A673 (cell line): ENCODE measurements around the gene RIPK1. TPM values are rescaled to one million over a fixed set of nuclear protein-coding genes. Genes with fewer than 3 reads are reported as not detected.

Experiments
- BruUV-seq: library from RNA; stranded (reverse); fragments of 400-500 nt; replicated peaks from 2 replicates; lab custom pipeline; 2021; lab: Mats Ljungman, UMichigan
- CTCF ChIA-PET: fragments of 300-600 bp; sonication (Branson Sonifier 250); formaldehyde crosslinking; loops from one replicate; lab custom pipeline; 2022; ENCODE audit warnings: antibody characterized with exemption; lab: Charles Lee
- POLR2A ChIA-PET: fragments of 300-600 bp; sonication (Branson Sonifier 250); formaldehyde crosslinking; loops from one replicate; lab custom pipeline; 2022; ENCODE audit warnings: antibody characterized with exemption; ENCODE audit not compliant: low non-redundant PET; lab: Charles Lee
- DNase-seq: peaks from one replicate; pipeline ENCODE4 v3.0.0-alpha.2; 2015; ENCODE audit warnings: low spot score
- H3K27ac ChIP-seq: fragments of 200-600 bp; sonication (generic); 2 replicates; pipeline ENCODE4 v1.5.1; 2016; ENCODE audit warnings: mixed run types, low read depth, mild to moderate bottlenecking, mixed read lengths, antibody characterized with exemption, low read length; ENCODE audit not compliant: poor library complexity, severe bottlenecking
- H3K27me3 ChIP-seq: fragments of 200-600 bp; sonication (generic); replicated peaks from 2 replicates; pipeline ENCODE4 v1.6.1; 2017; ENCODE audit warnings: mixed run types, low read depth, mild to moderate bottlenecking, mixed read lengths, antibody characterized with exemption, low read length; ENCODE audit not compliant: insufficient read depth, poor library complexity
- H3K36me3 ChIP-seq: fragments of 200-600 bp; sonication (generic); 2 replicates; pipeline ENCODE4 v1.6.1; 2016; ENCODE audit warnings: mixed run types, mild to moderate bottlenecking, mixed read lengths, antibody characterized with exemption, low read length; ENCODE audit not compliant: insufficient read depth, poor library complexity, severe bottlenecking
- H3K4me1 ChIP-seq: fragments of 200-600 bp; sonication (generic); 2 replicates; pipeline ENCODE4 v1.6.1; 2017; ENCODE audit warnings: mixed run types, mild to moderate bottlenecking, mixed read lengths, antibody characterized with exemption, low read length; ENCODE audit not compliant: insufficient read depth, poor library complexity, severe bottlenecking
- H3K4me3 ChIP-seq: fragments of 200-600 bp; sonication (generic); 2 replicates; pipeline ENCODE4 v1.5.1; 2016; ENCODE audit warnings: low read depth, mixed run types, mild to moderate bottlenecking, mixed read lengths, low read length; ENCODE audit not compliant: poor library complexity, severe bottlenecking
- H3K9me3 ChIP-seq: fragments of 200-600 bp; sonication (generic); 2 replicates; pipeline ENCODE4 v1.6.1; 2016; ENCODE audit warnings: mixed run types, low read depth, mild to moderate bottlenecking, mixed read lengths, antibody characterized with exemption, low read length; ENCODE audit not compliant: poor library complexity, severe bottlenecking
- CTCF ChIP-seq: fragments of 300-800, 200-600 bp; sonication (generic); conservative IDR thresholded peaks from 2 replicates; pipeline ENCODE4 v1.5.1; 2017; ENCODE audit warnings: low read depth, mild to moderate bottlenecking, antibody characterized with exemption, low read length, moderate library complexity, mixed read lengths
- EZH2 ChIP-seq: fragments of 200-600 bp; sonication (generic); IDR thresholded peaks from 2 replicates; pipeline ENCODE4 v1.6.1; 2017; ENCODE audit warnings: borderline replicate concordance, low read depth, mild to moderate bottlenecking, mixed read lengths, antibody characterized with exemption, low read length; ENCODE audit not compliant: poor library complexity, severe bottlenecking
- intact Hi-C: fragments of 100-400 bp; cut with micrococcal nuclease; formaldehyde crosslinking; loops from one replicate; pipeline ENCODE4 v1.10.0; 2022; ENCODE audit not compliant: unreplicated experiment
- total RNA-seq: library from RNA; stranded (reverse); gene quantifications from 2 replicates; pipeline ENCODE4 v1.2.3, GENCODE V29; 2021

Gene RIPK1
- total RNA-seq, 1 experiment from 2014 or later: 15.0 TPM

- TF ChIP-seq EZH2: no peak
- no peak for TF ChIP-seq CTCF
- ChIA-PET POLR2A (interaction anchor here (0.7 kb wide), 1 partner anchor 140 kb away, joined by 3 read pairs; no protein-coding TSS in a partner anchor), CTCF (interaction anchor here (2.0 kb wide), 1 partner anchor 21 kb away, joined by 5 read pairs; no protein-coding TSS in a partner anchor)
- Histone ChIP-seq H3K4me3 (peak overlapping the region; percentile 58), H3K36me3 (peaks cover 24% of the 10 kb centered on the region), H3K27ac (peak overlapping the region; percentile 91), H3K27me3 (no peaks in the 10 kb centered on the region), H3K4me1 (peaks cover 38% of the 10 kb centered on the region), H3K9me3 (no peaks in the 10 kb centered on the region)
- DNase-seq: peak; percentile 57
- TSS peak; percentile 87 for BruUV-seq
- intact Hi-C loops: loop anchor here (1.0 kb wide), 1 partner anchor 32 kb away; no protein-coding TSS in a partner anchor
These were observed 45.3 kb upstream of the RIPK1 start for GRCh38 chr6:3022765-3023662.

GRCh38 chr6:3023663-3024483 is 44.4 kb upstream of the RIPK1 start:
- Histone ChIP-seq H3K36me3 (peaks cover 20% of the 10 kb centered on the region), H3K4me3 (peak overlapping the region; percentile 58), H3K9me3 (no peaks in the 10 kb centered on the region), H3K27ac (peak overlapping the region; percentile 91), H3K27me3 (no peaks in the 10 kb centered on the region), H3K4me1 (peaks cover 38% of the 10 kb centered on the region)
- POLR2A ChIA-PET: interaction anchor here (0.6 to 0.7 kb wide), 3 partner anchors 30 to 139 kb away, joined by 3 read pairs; no protein-coding TSS in a partner anchor
- CTCF ChIA-PET: interaction anchor here (0.6 to 2.0 kb wide), 2 partner anchors 22 to 43 kb away, joined by 5 read pairs; no protein-coding TSS in a partner anchor
- DNase-seq: peak; percentile 99
- TSS peak; percentile 92 for BruUV-seq
- intact Hi-C loops: loop anchor here (1.0 kb wide), 1 partner anchor 31 kb away; no protein-coding TSS in a partner anchor
- TF ChIP-seq CTCF: no peak
- TF ChIP-seq EZH2: no peak
